Transverse colon (tissue), 4 donors: ENCODE results near the gene SLC4A7.

ENCODE experiments used
- CTCF ChIP-seq, 5 experiments: fragments of 200-600 bp in 3 of 5; fragments of 450-650 bp in 2 of 5; sonication (generic) in 3 of 5; IDR thresholded peaks; 1 replicate in 2 of 5; 2 replicates in 3 of 5; pipeline ENCODE4 v1.5.1; 2016 to 2017; ENCODE audit warnings: antibody characterized with exemption in 5 of 5, inconsistent platforms in 3 of 5, mild to moderate bottlenecking in 2 of 5, moderate library complexity in 1 of 5
- EP300 ChIP-seq: sonication (generic); formaldehyde crosslinking; IDR thresholded peaks from one replicate; pipeline ENCODE4 v1.6.1; 2017; ENCODE audit warnings: antibody characterized with exemption, low read depth
- POLR2A ChIP-seq: fragments of 450-650 bp; IDR thresholded peaks from one replicate; pipeline ENCODE4 v1.6.1; 2016; ENCODE audit warnings: antibody characterized with exemption, mild to moderate bottlenecking, moderate library complexity
- POLR2AphosphoS5 ChIP-seq, 3 donors: sonication (generic); formaldehyde crosslinking; IDR thresholded peaks; one replicate each; pipeline ENCODE4 v1.6.1; 2016; ENCODE audit warnings: antibody characterized with exemption in 3 of 3

- TF ChIP-seq CTCF (IDR thresholded peaks at IDR 0.05) = no peak
- TF ChIP-seq POLR2AphosphoS5 (IDR thresholded peaks at IDR 0.05) = no peak
- TF ChIP-seq POLR2A = no peak
- no peak for TF ChIP-seq EP300
These were observed 132.1 kb downstream of the SLC4A7 start for GRCh38 chr3:27352047-27352446.
